GM12878 (cell line): ENCODE measurements around the gene AKAP8.

ENCODE experiments used
- ASH2L ChIP-seq: fragments of 300-600, 200-600 bp; sonication (generic); IDR thresholded peaks from 2 replicates; pipeline ENCODE4 v1.6.1; 2017; ENCODE audit warnings: low read depth, mild to moderate bottlenecking, borderline replicate concordance
- CHD2 ChIP-seq: IDR thresholded peaks from 2 replicates; pipeline ENCODE4 v1.6.1; 2011; ENCODE audit warnings: low read depth, low read length, improper control_type of control experiment, borderline replicate concordance
- EP300 ChIP-seq, 2 experiments: fragments of 150-350 bp in 1 of 2; IDR thresholded peaks; 2 replicates each; pipeline ENCODE4 v1.6.1; 2011 to 2012; ENCODE audit warnings: low read depth in 2 of 2, low read length in 2 of 2, borderline replicate concordance in 1 of 2, improper control_type of control experiment in 1 of 2, inconsistent platforms in 1 of 2; ENCODE audit not compliant: control insufficient read depth in 1 of 2
- EZH2 ChIP-seq: IDR thresholded peaks from 2 replicates; pipeline ENCODE4 v1.6.1; 2012; ENCODE audit warnings: low read depth, mild to moderate bottlenecking, control low read depth, inconsistent platforms, low read length, borderline replicate concordance; ENCODE audit not compliant: control insufficient read depth
- POLR2A ChIP-seq: IDR thresholded peaks from 2 replicates; pipeline ENCODE4 v1.6.1; 2011; ENCODE audit warnings: low read depth, mild to moderate bottlenecking, low read length
- POLR2AphosphoS5 ChIP-seq: IDR thresholded peaks from 2 replicates; pipeline ENCODE4 v1.6.1; 2011; ENCODE audit warnings: mild to moderate bottlenecking, low read length, inconsistent platforms
- SREBF1 ChIP-seq: IDR thresholded peaks from 2 replicates; pipeline ENCODE4 v1.6.1; 2012; ENCODE audit warnings: mild to moderate bottlenecking, low read length
- ZBED1 ChIP-seq: IDR thresholded peaks from 2 replicates; pipeline ENCODE4 v1.6.1; 2016; ENCODE audit warnings: borderline replicate concordance
- ZNF207 ChIP-seq: fragments of 450-650 bp; IDR thresholded peaks from 2 replicates; pipeline ENCODE4 v1.6.1; 2014; ENCODE audit warnings: antibody characterized with exemption, mild to moderate bottlenecking, borderline replicate concordance
- ZSCAN29 ChIP-seq: fragments of 450-650 bp; IDR thresholded peaks from 2 replicates; pipeline ENCODE4 v1.6.1; 2017; ENCODE audit warnings: mild to moderate bottlenecking, moderate library complexity
- TF ChIP-seq, protein P1 (sequence below), 3 experiments: IDR thresholded peaks in 2 of 3; conservative IDR thresholded peaks in 1 of 3; 2 replicates each; pipeline ENCODE4 v1.5.1; 2011; ENCODE audit warnings: low read depth in 3 of 3, low read length in 3 of 3, mild to moderate bottlenecking in 3 of 3, control low read depth in 2 of 3, moderate library complexity in 2 of 3, inconsistent platforms in 1 of 3, mixed read lengths in 1 of 3; ENCODE audit not compliant: control insufficient read depth in 2 of 3, insufficient read depth in 1 of 3; ENCODE audit errors: extremely low read depth in 1 of 3
- TF ChIP-seq, protein P2 (sequence below): IDR thresholded peaks from 2 replicates; pipeline ENCODE4 v1.6.1; 2012; ENCODE audit warnings: low read length, inconsistent platforms
- TF ChIP-seq, protein P3 (sequence below): fragments of 450-650 bp; IDR thresholded peaks from 2 replicates; pipeline ENCODE4 v1.6.1; 2017; ENCODE audit warnings: mild to moderate bottlenecking

- no peak for TF ChIP-seq POLR2AphosphoS5
- no peak for TF ChIP-seq ASH2L
- no peak for TF ChIP-seq CHD2
- no peak for TF ChIP-seq EP300 (IDR thresholded peaks at IDR 0.05; ENCODE audit: borderline replicate concordance in 1 of 2, control insufficient read depth in 1 of 2, low read depth in 2 of 2, low read length in 2 of 2)
- TF ChIP-seq, protein P1, sequence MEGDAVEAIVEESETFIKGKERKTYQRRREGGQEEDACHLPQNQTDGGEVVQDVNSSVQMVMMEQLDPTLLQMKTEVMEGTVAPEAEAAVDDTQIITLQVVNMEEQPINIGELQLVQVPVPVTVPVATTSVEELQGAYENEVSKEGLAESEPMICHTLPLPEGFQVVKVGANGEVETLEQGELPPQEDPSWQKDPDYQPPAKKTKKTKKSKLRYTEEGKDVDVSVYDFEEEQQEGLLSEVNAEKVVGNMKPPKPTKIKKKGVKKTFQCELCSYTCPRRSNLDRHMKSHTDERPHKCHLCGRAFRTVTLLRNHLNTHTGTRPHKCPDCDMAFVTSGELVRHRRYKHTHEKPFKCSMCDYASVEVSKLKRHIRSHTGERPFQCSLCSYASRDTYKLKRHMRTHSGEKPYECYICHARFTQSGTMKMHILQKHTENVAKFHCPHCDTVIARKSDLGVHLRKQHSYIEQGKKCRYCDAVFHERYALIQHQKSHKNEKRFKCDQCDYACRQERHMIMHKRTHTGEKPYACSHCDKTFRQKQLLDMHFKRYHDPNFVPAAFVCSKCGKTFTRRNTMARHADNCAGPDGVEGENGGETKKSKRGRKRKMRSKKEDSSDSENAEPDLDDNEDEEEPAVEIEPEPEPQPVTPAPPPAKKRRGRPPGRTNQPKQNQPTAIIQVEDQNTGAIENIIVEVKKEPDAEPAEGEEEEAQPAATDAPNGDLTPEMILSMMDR (IDR thresholded peaks at IDR 0.05 in 2 of 3, conservative IDR thresholded peaks at IDR 0.05 in 1 of 3; ENCODE audit: control insufficient read depth in 2 of 3, extremely low read depth in 1 of 3, insufficient read depth in 1 of 3, low read depth in 3 of 3, low read length in 3 of 3): no peak
- no peak for TF ChIP-seq ZBED1
- TF ChIP-seq, protein P2, sequence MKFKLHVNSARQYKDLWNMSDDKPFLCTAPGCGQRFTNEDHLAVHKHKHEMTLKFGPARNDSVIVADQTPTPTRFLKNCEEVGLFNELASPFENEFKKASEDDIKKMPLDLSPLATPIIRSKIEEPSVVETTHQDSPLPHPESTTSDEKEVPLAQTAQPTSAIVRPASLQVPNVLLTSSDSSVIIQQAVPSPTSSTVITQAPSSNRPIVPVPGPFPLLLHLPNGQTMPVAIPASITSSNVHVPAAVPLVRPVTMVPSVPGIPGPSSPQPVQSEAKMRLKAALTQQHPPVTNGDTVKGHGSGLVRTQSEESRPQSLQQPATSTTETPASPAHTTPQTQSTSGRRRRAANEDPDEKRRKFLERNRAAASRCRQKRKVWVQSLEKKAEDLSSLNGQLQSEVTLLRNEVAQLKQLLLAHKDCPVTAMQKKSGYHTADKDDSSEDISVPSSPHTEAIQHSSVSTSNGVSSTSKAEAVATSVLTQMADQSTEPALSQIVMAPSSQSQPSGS: no peak
- TF ChIP-seq POLR2A: no peak
- no peak for TF ChIP-seq ZSCAN29
- no peak for TF ChIP-seq ZNF207
- no peak for TF ChIP-seq EZH2
- TF ChIP-seq, protein P3, sequence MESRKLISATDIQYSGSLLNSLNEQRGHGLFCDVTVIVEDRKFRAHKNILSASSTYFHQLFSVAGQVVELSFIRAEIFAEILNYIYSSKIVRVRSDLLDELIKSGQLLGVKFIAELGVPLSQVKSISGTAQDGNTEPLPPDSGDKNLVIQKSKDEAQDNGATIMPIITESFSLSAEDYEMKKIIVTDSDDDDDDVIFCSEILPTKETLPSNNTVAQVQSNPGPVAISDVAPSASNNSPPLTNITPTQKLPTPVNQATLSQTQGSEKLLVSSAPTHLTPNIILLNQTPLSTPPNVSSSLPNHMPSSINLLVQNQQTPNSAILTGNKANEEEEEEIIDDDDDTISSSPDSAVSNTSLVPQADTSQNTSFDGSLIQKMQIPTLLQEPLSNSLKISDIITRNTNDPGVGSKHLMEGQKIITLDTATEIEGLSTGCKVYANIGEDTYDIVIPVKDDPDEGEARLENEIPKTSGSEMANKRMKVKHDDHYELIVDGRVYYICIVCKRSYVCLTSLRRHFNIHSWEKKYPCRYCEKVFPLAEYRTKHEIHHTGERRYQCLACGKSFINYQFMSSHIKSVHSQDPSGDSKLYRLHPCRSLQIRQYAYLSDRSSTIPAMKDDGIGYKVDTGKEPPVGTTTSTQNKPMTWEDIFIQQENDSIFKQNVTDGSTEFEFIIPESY: no peak
- no peak for TF ChIP-seq SREBF1
Measured at GRCh38 chr19:15404780-15405211, 25.2 kb upstream of the AKAP8 start.
